ENCODE measurements around the gene PPP2R5E. TPM values are rescaled to one million over a fixed set of nuclear protein-coding genes. Genes with fewer than 3 reads are reported as not detected.

The PPP2R5E gene
- total RNA-seq, 1 experiment from 2014 or later, result 45.0 TPM

GRCh38 chr14:63535918-63536317 is 7.3 kb downstream of the PPP2R5E start:
- intact Hi-C loops (cut with micrococcal nuclease), result no loop called here
- H3K79me2 ChIP-seq (ENCODE audit: insufficient read depth, low read length), result peaks cover 85% of the 10 kb centered on the region
- H3K27me3 ChIP-seq (ENCODE audit: insufficient read depth, low read length), result no peaks in the 10 kb centered on the region
- no peak overlapping the region for H3K9ac ChIP-seq (ENCODE audit: low read length)
- H2AFZ ChIP-seq (ENCODE audit: low read depth, low read length, poor library complexity, severe bottlenecking), result no peak overlapping the region
- peaks cover 6% of the 10 kb centered on the region; the same call in 1 of the 2 replicates for H4K20me1 ChIP-seq (ENCODE audit: insufficient read depth)
- no peak overlapping the region for H3K27ac ChIP-seq (ENCODE audit: low read depth, low read length)
- no TSS peak for BruUV-seq (replicated peaks)
- ChIA-PET POLR2A (no interaction called here), RAD21 (ENCODE audit: low non-redundant PET in 1 of 2, low total read pairs in 2 of 2, uncharacterized antibody in 2 of 2, unreplicated experiment in 2 of 2) (no interaction called here), CTCF (no interaction called here)
- no peak overlapping the region for H3K4me3 ChIP-seq (replicated peaks in 1 of 2; ENCODE audit: low read depth in 1 of 2, low read length in 2 of 2)
- DNase-seq (ENCODE audit: low read depth, low spot score) (no peak), ATAC-seq (no peak)
- H3K9me3 ChIP-seq (ENCODE audit: control insufficient read depth in 1 of 2, insufficient read depth in 1 of 2, low read depth in 1 of 2, low read length in 2 of 2), result no peaks in the 10 kb centered on the region
- H3K4me2 ChIP-seq (ENCODE audit: low read length), result no peak overlapping the region
- no peaks in the 10 kb centered on the region for H3K4me1 ChIP-seq (ENCODE audit: control insufficient read depth in 1 of 2, insufficient read depth in 2 of 2, low read length in 2 of 2)
- peaks cover 18 to 20% of the 10 kb centered on the region in 2 experiments for H3K36me3 ChIP-seq (ENCODE audit: control insufficient read depth in 1 of 2, insufficient read depth in 2 of 2, low read length in 2 of 2)
- TF ChIP-seq CBX3 (IDR thresholded peaks at IDR 0.05; ENCODE audit: low read depth), result no peak
- no peak for TF ChIP-seq SRF (IDR thresholded peaks at IDR 0.05; ENCODE audit: low read depth)
- no peak for TF ChIP-seq EGR1 (IDR thresholded peaks at IDR 0.05; ENCODE audit: low read depth)
- TF ChIP-seq SP1 (IDR thresholded peaks at IDR 0.05; ENCODE audit: low read depth), result no peak
- no peak for TF ChIP-seq SIN3A (IDR thresholded peaks at IDR 0.05; ENCODE audit: low read depth)
- no peak for TF ChIP-seq FOSL1 (IDR thresholded peaks at IDR 0.05; ENCODE audit: low read depth)
- TF ChIP-seq ZNF274 (IDR thresholded peaks at IDR 0.05; ENCODE audit: low read depth, low read length), result no peak
- TF ChIP-seq JUND (IDR thresholded peaks at IDR 0.05), result no peak
- TF ChIP-seq CTCF (IDR thresholded peaks at IDR 0.05 in 2 of 3, conservative IDR thresholded peaks at IDR 0.05 in 1 of 3; ENCODE audit: borderline replicate concordance in 1 of 3, insufficient read depth in 1 of 3, low read depth in 2 of 3, low read length in 2 of 3), result no peak
- no peak for TF ChIP-seq YY1 (IDR thresholded peaks at IDR 0.05; ENCODE audit: extremely low read depth, insufficient replicate concordance, low read depth, low read length)
- no peak for TF ChIP-seq TCF7L2 (IDR thresholded peaks at IDR 0.05; ENCODE audit: borderline replicate concordance, extremely low read depth, insufficient read depth, insufficient read length)
- no peak for TF ChIP-seq MAX (IDR thresholded peaks at IDR 0.05)
- no peak for TF ChIP-seq ELF1 (IDR thresholded peaks at IDR 0.05; ENCODE audit: borderline replicate concordance, low read depth)
- H3K9me2 ChIP-seq (ENCODE audit: insufficient read depth), result no peaks in the 10 kb centered on the region
